HG03108 (cell line): ENCODE results near the gene TMEM42.

Source experiments
- ATAC-seq: cut with Tn5 transposase; IDR thresholded peaks from one replicate; pipeline ENCODE4 v1.9.1; 2021; ENCODE audit warnings: moderate library complexity; ENCODE audit not compliant: unreplicated experiment

The TMEM42 gene

GRCh38 chr3:44906997-44907396 is 45.3 kb downstream of the TMEM42 start:
- ATAC-seq = no peak

DNA sequence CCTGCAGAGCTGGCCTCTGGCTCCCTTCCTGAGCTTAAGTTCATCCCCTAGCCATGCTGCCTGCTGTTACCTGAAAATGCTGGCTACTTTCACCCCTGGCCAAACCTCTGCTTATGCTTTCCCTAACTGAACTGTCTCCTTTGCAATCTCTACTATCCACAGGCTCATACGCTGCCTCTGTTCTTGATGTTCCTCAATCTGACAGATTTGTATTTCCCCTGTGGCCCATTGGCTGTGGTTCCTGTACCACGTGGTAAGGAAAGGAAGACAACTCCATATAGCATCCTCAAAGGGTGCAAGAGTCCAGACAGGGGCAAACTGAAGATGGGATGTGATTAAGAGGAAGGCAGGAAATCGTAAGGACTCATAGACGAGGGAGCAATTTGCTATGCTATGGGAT is 45.9 kb downstream of the TMEM42 start:
- no peak for ATAC-seq

GRCh38 chr3:44909063-44909462 is 47.4 kb downstream of the TMEM42 start:
- ATAC-seq = no peak

- no peak for ATAC-seq
These were observed 49.0 kb downstream of the TMEM42 start for GRCh38 chr3:44910693-44911092.

GRCh38 chr3:44913868-44914468 is 52.3 kb downstream of the TMEM42 start:
- ATAC-seq = no peak

- ATAC-seq = no peak
These were observed 53.2 kb downstream of the TMEM42 start for GRCh38 chr3:44914936-44915335.
